ENCODE data around the gene KRT16.
"Not testable (repeated sequence)": the region's sequence is repeated elsewhere in the genome, so short reads cannot be mapped to it uniquely, and the experiment has no call there.

KRT16 gene

GRCh38 chr17:41579484-41580243, 32.9 kb downstream of the KRT16 start:
- Histone ChIP-seq H3K9me3 (replicated peaks; ENCODE audit: insufficient read depth, low read length) (no peaks in the 10 kb centered on the region), H3K36me3 (replicated peaks; ENCODE audit: insufficient read depth, low read length) (no peaks in the 10 kb centered on the region), H3K4me3 (ENCODE audit: low read length) (peak overlapping the region; percentile 60), H3K27ac (ENCODE audit: low read length) (no peak overlapping the region), H3F3A (ENCODE audit: insufficient read depth, low read length) (no peaks in the 10 kb centered on the region), H3K79me2 (ENCODE audit: low read length) (no peaks in the 10 kb centered on the region), H3K27me3 (replicated peaks; ENCODE audit: insufficient read depth, low read length) (peaks cover 9% of the 10 kb centered on the region; the same call in 1 of the 2 replicates), H2AFZ (ENCODE audit: low read length) (peak overlapping the region; percentile 89), H3K9ac (ENCODE audit: low read length) (peak overlapping the region; percentile 36; the same call in 1 of the 2 replicates), H3K4me2 (ENCODE audit: low read depth, low read length) (peak overlapping the region; percentile 97), H4K20me1 (ENCODE audit: insufficient read depth, low read length) (no peaks in the 10 kb centered on the region), H3K4me1 (ENCODE audit: low read length) (0 out of 2 replicates have a peak, but pooled peaks cover 5% of the 10 kb centered on the region), H3K9me2 (replicated peaks; ENCODE audit: insufficient read depth, low read length) (no peaks in the 10 kb centered on the region)
- TF ChIP-seq EZH2 (optimal IDR thresholded peaks at IDR 0.05; ENCODE audit: low read depth, low read length) (no peak), EZH2phosphoT487 (IDR thresholded peaks at IDR 0.05; ENCODE audit: low read length) (no peak), CTCF (IDR thresholded peaks at IDR 0.05; ENCODE audit: low read length) (peak; percentile 89)
- peak; percentile 89 for DNase-seq

GRCh38 chr17:41578971-41579370, 33.6 kb downstream of the KRT16 start:
- Histone ChIP-seq H3K9me2 (replicated peaks; ENCODE audit: insufficient read depth, low read length) (no peaks in the 10 kb centered on the region), H3F3A (ENCODE audit: insufficient read depth, low read length) (no peaks in the 10 kb centered on the region), H3K9me3 (replicated peaks; ENCODE audit: insufficient read depth, low read length) (no peaks in the 10 kb centered on the region), H3K4me2 (ENCODE audit: low read depth, low read length) (peak overlapping the region; percentile 97), H3K4me3 (ENCODE audit: low read length) (peak overlapping the region; percentile 60; the same call in 1 of the 2 replicates), H3K27me3 (replicated peaks; ENCODE audit: insufficient read depth, low read length) (peaks cover 9% of the 10 kb centered on the region; the same call in 1 of the 2 replicates), H3K36me3 (replicated peaks; ENCODE audit: insufficient read depth, low read length) (no peaks in the 10 kb centered on the region), H4K20me1 (ENCODE audit: insufficient read depth, low read length) (no peaks in the 10 kb centered on the region), H3K4me1 (ENCODE audit: low read length) (0 out of 2 replicates have a peak, but pooled peaks cover 5% of the 10 kb centered on the region), H3K27ac (ENCODE audit: low read length) (no peak overlapping the region), H3K79me2 (ENCODE audit: low read length) (no peaks in the 10 kb centered on the region), H3K9ac (ENCODE audit: low read length) (peak overlapping the region; percentile 36; the same call in 1 of the 2 replicates), H2AFZ (ENCODE audit: low read length) (no peak overlapping the region)
- TF ChIP-seq EZH2 (optimal IDR thresholded peaks at IDR 0.05; ENCODE audit: low read depth, low read length) (no peak), CTCF (IDR thresholded peaks at IDR 0.05; ENCODE audit: low read length) (no peak), EZH2phosphoT487 (IDR thresholded peaks at IDR 0.05; ENCODE audit: low read length) (no peak)
- DNase-seq = no peak

- TF ChIP-seq EZH2 (optimal IDR thresholded peaks at IDR 0.05; ENCODE audit: low read depth, low read length) = no peak
- TF ChIP-seq EZH2phosphoT487 (IDR thresholded peaks at IDR 0.05; ENCODE audit: low read length) = no peak
- TF ChIP-seq CTCF (IDR thresholded peaks at IDR 0.05; ENCODE audit: low read length) = no peak
- H3K4me3 ChIP-seq (ENCODE audit: low read length) = no peak overlapping the region
- peaks cover 10% of the 10 kb centered on the region; the same call in 1 of the 2 replicates for H3K27me3 ChIP-seq (replicated peaks; ENCODE audit: insufficient read depth, low read length)
- no peak overlapping the region for H3K27ac ChIP-seq (ENCODE audit: low read length)
- no peaks in the 10 kb centered on the region for H4K20me1 ChIP-seq (ENCODE audit: insufficient read depth, low read length)
- H3K36me3 ChIP-seq (replicated peaks; ENCODE audit: insufficient read depth, low read length) = no peaks in the 10 kb centered on the region
- H3K79me2 ChIP-seq (ENCODE audit: low read length) = no peaks in the 10 kb centered on the region
- no peak overlapping the region for H3K9ac ChIP-seq (ENCODE audit: low read length)
- no peaks in the 10 kb centered on the region for H3K9me3 ChIP-seq (replicated peaks; ENCODE audit: insufficient read depth, low read length)
- no peak for DNase-seq
- H3F3A ChIP-seq (ENCODE audit: insufficient read depth, low read length) = no peaks in the 10 kb centered on the region
- H3K9me2 ChIP-seq (replicated peaks; ENCODE audit: insufficient read depth, low read length) = no peaks in the 10 kb centered on the region
- no peak overlapping the region for H3K4me2 ChIP-seq (ENCODE audit: low read depth, low read length)
- H2AFZ ChIP-seq (ENCODE audit: low read length) = no peak overlapping the region
- H3K4me1 ChIP-seq (ENCODE audit: low read length) = 0 out of 2 replicates have a peak, but pooled peaks cover 5% of the 10 kb centered on the region
Observed at GRCh38 chr17:41578538-41578937, 34.0 kb downstream of the KRT16 start.

- DNase-seq; H3K9me2 ChIP-seq (replicated peaks; ENCODE audit: insufficient read depth, low read length); H3K9me3 ChIP-seq (replicated peaks; ENCODE audit: insufficient read depth, low read length); H4K20me1 ChIP-seq (ENCODE audit: insufficient read depth, low read length); H3K4me1 ChIP-seq (ENCODE audit: low read length); H3K4me2 ChIP-seq (ENCODE audit: low read depth, low read length); H3K36me3 ChIP-seq (replicated peaks; ENCODE audit: insufficient read depth, low read length); H3F3A ChIP-seq (ENCODE audit: insufficient read depth, low read length); H3K9ac ChIP-seq (ENCODE audit: low read length); H3K27ac ChIP-seq (ENCODE audit: low read length); H3K79me2 ChIP-seq (ENCODE audit: low read length); H2AFZ ChIP-seq (ENCODE audit: low read length); H3K4me3 ChIP-seq (ENCODE audit: low read length): not testable (repeated sequence)
- peaks cover 28% of the 10 kb centered on the region for H3K27me3 ChIP-seq (replicated peaks; ENCODE audit: insufficient read depth, low read length)
Observed at GRCh38 chr17:41576740-41577139, 35.8 kb downstream of the KRT16 start.

All from MM.1S (cell line).